HL-60 (cell line): ENCODE measurements around the gene WWOX.

Source experiments
- CTCF ChIP-seq: IDR thresholded peaks from one replicate; pipeline ENCODE4 v1.5.1; 2011; ENCODE audit warnings: low read length, control low read depth, inconsistent platforms; ENCODE audit not compliant: insufficient read depth
- POLR2AphosphoS5 ChIP-seq: IDR thresholded peaks from 2 replicates; pipeline ENCODE4 v1.6.1; 2012; ENCODE audit warnings: low read depth

GRCh38 chr16:78903237-78903636 is 803.8 kb downstream of the WWOX start:
- TF ChIP-seq CTCF: no peak
- TF ChIP-seq POLR2AphosphoS5: no peak
